Activated CD8-positive, alpha-beta memory T cell treated with anti-CD3 and anti-CD28 coated beads for 48 hours (primary cell): ENCODE data around the gene ATL1.
"Not testable (repeated sequence)": the region's sequence is repeated elsewhere in the genome, so short reads cannot be mapped to it uniquely, and the experiment has no call there.

Source experiments
- DNase-seq, 3 experiments: peaks; one replicate each; pipeline ENCODE4 v3.0.0-alpha.2; 2020; ENCODE audit warnings: low read depth in 2 of 3, low spot score in 2 of 3

The ATL1 gene

GRCh38 chr14:50534416-50534815, 25.5 kb upstream of the ATL1 start:
- DNase-seq, result no peak

- no peak for DNase-seq
Measured at GRCh38 chr14:50534997-50535396, 24.9 kb upstream of the ATL1 start.

- DNase-seq, result not testable (repeated sequence)
Measured at GRCh38 chr14:50538034-50538433, 21.9 kb upstream of the ATL1 start.

GRCh38 chr14:50539051-50539450, 20.9 kb upstream of the ATL1 start:
- no peak for DNase-seq

- DNase-seq, result no peak
Measured at GRCh38 chr14:50541159-50541567, 18.8 kb upstream of the ATL1 start.

- no peak for DNase-seq
Measured at GRCh38 chr14:50542941-50543418, 17.0 kb upstream of the ATL1 start.

- DNase-seq, result no peak
Measured at GRCh38 chr14:50544911-50545310, 15.0 kb upstream of the ATL1 start.

GRCh38 chr14:50545618-50546017, 14.3 kb upstream of the ATL1 start:
- DNase-seq, result no peak

- no peak for DNase-seq
Measured at GRCh38 chr14:50550294-50550693, 9.7 kb upstream of the ATL1 start.

- DNase-seq, result no peak
Measured at GRCh38 chr14:50551877-50552276, 8.1 kb upstream of the ATL1 start.

GRCh38 chr14:50552796-50553195, 7.1 kb upstream of the ATL1 start:
- not testable (repeated sequence) for DNase-seq

GRCh38 chr14:50560931-50561285, 963 bp downstream of the ATL1 start:
- peak; percentile 18 to 32 (median 30) for DNase-seq

GRCh38 chr14:50562841-50563240, 2.9 kb downstream of the ATL1 start:
- no peak for DNase-seq

GRCh38 chr14:50569714-50570274, 9.8 kb downstream of the ATL1 start:
- no peak for DNase-seq

- no peak for DNase-seq
Measured at GRCh38 chr14:50573862-50574261, 13.9 kb downstream of the ATL1 start.

- no peak for DNase-seq
Measured at GRCh38 chr14:50575769-50576168, 15.8 kb downstream of the ATL1 start.

- no peak for DNase-seq
Measured at GRCh38 chr14:50577982-50578381, 18.0 kb downstream of the ATL1 start.

- no peak for DNase-seq
Measured at GRCh38 chr14:50578433-50578832, 18.5 kb downstream of the ATL1 start.

GRCh38 chr14:50590464-50590863, 30.5 kb downstream of the ATL1 start:
- no peak for DNase-seq

GRCh38 chr14:50594577-50595316, 34.8 kb downstream of the ATL1 start:
- no peak for DNase-seq

GRCh38 chr14:50598765-50599164, 38.8 kb downstream of the ATL1 start:
- no peak for DNase-seq

- DNase-seq, result no peak
Measured at GRCh38 chr14:50599700-50600444, 39.9 kb downstream of the ATL1 start.
